SKM-1 treated with dmso at 0.1 percent for 144 hours (cell line): ENCODE measurements around the gene CMTM8.
"Not testable (repeated sequence)": the region's sequence is repeated elsewhere in the genome, so short reads cannot be mapped to it uniquely, and the experiment has no call there.

Experiments
- DNase-seq: peaks from one replicate; lab custom pipeline; 2025; ENCODE audit not compliant: unreplicated experiment; lab: John Stamatoyannopoulos, UW

CMTM8 gene

GRCh38 chr3:32228743-32229142, 9.7 kb upstream of the CMTM8 start:
- not testable (repeated sequence) for DNase-seq

GRCh38 chr3:32229565-32229964, 8.9 kb upstream of the CMTM8 start:
- DNase-seq: no peak

GRCh38 chr3:32236377-32236776, 2.1 kb upstream of the CMTM8 start:
- DNase-seq: no peak

GRCh38 chr3:32237670-32238452, 619 bp upstream of the CMTM8 start:
- DNase-seq: peak; percentile 28

- no peak for DNase-seq
Observed at GRCh38 chr3:32239307-32240158, 1.1 kb downstream of the CMTM8 start.

GRCh38 chr3:32240159-32240545, 1.7 kb downstream of the CMTM8 start:
- DNase-seq: peak; percentile 63

- no peak for DNase-seq
Observed at GRCh38 chr3:32241100-32241499, 2.6 kb downstream of the CMTM8 start.

GRCh38 chr3:32243519-32243918, 5.0 kb downstream of the CMTM8 start:
- DNase-seq: no peak

GRCh38 chr3:32245200-32245599, 6.7 kb downstream of the CMTM8 start:
- DNase-seq: no peak

- DNase-seq: no peak
Observed at GRCh38 chr3:32246079-32246675, 7.7 kb downstream of the CMTM8 start.

GRCh38 chr3:32249184-32249782, 10.8 kb downstream of the CMTM8 start:
- DNase-seq: peak; percentile 47

- DNase-seq: no peak
Observed at GRCh38 chr3:32254268-32254667, 15.8 kb downstream of the CMTM8 start.

- DNase-seq: no peak
Observed at GRCh38 chr3:32255345-32255744, 16.9 kb downstream of the CMTM8 start.

GRCh38 chr3:32256206-32256605, 17.7 kb downstream of the CMTM8 start:
- no peak for DNase-seq

- no peak for DNase-seq
Observed at GRCh38 chr3:32257042-32257441, 18.6 kb downstream of the CMTM8 start.

- no peak for DNase-seq
Observed at GRCh38 chr3:32257641-32258438, 19.4 kb downstream of the CMTM8 start.

GRCh38 chr3:32258869-32259268, 20.4 kb downstream of the CMTM8 start:
- no peak for DNase-seq

- no peak for DNase-seq
Observed at GRCh38 chr3:32261545-32261944, 23.1 kb downstream of the CMTM8 start.

- DNase-seq: no peak
Observed at GRCh38 chr3:32262201-32262600, 23.7 kb downstream of the CMTM8 start.

GRCh38 chr3:32274306-32274705, 35.8 kb downstream of the CMTM8 start:
- no peak for DNase-seq

- DNase-seq: no peak
Observed at GRCh38 chr3:32275506-32275905, 37.0 kb downstream of the CMTM8 start.
